ENCODE data around the gene TUNAR.

DNA sequence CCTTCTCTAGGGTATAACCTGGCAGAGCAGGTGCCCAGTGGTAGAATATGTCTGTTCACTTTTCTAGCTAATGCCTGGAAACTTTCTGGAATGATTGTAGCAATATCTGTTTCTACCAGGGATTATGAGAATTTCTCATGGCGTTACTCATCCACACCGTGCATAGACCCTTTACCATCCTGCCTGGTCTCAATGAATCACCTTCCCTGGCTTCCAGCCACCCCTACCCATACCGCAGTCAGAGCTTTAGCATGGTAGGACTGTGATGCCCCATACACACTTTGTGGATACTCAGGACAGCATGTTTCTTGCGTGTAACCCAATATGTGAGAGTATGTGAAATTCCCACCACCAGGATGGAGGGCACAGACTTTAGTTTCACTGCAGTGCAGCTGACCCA lies 45.4 kb downstream of the TUNAR start:
- TF ChIP-seq, protein P1, sequence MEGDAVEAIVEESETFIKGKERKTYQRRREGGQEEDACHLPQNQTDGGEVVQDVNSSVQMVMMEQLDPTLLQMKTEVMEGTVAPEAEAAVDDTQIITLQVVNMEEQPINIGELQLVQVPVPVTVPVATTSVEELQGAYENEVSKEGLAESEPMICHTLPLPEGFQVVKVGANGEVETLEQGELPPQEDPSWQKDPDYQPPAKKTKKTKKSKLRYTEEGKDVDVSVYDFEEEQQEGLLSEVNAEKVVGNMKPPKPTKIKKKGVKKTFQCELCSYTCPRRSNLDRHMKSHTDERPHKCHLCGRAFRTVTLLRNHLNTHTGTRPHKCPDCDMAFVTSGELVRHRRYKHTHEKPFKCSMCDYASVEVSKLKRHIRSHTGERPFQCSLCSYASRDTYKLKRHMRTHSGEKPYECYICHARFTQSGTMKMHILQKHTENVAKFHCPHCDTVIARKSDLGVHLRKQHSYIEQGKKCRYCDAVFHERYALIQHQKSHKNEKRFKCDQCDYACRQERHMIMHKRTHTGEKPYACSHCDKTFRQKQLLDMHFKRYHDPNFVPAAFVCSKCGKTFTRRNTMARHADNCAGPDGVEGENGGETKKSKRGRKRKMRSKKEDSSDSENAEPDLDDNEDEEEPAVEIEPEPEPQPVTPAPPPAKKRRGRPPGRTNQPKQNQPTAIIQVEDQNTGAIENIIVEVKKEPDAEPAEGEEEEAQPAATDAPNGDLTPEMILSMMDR (conservative IDR thresholded peaks at IDR 0.05; ENCODE audit: low read depth, low read length), result no peak
- TF ChIP-seq EZH2 (IDR thresholded peaks at IDR 0.05; ENCODE audit: borderline replicate concordance, low read depth, low read length, poor library complexity, severe bottlenecking), result no peak

All from A673 (cell line).